ENCODE results near the gene NEU4.
"Not testable (repeated sequence)": the region's sequence is repeated elsewhere in the genome, so short reads cannot be mapped to it uniquely, and the experiment has no call there.

NEU4 gene

DNA sequence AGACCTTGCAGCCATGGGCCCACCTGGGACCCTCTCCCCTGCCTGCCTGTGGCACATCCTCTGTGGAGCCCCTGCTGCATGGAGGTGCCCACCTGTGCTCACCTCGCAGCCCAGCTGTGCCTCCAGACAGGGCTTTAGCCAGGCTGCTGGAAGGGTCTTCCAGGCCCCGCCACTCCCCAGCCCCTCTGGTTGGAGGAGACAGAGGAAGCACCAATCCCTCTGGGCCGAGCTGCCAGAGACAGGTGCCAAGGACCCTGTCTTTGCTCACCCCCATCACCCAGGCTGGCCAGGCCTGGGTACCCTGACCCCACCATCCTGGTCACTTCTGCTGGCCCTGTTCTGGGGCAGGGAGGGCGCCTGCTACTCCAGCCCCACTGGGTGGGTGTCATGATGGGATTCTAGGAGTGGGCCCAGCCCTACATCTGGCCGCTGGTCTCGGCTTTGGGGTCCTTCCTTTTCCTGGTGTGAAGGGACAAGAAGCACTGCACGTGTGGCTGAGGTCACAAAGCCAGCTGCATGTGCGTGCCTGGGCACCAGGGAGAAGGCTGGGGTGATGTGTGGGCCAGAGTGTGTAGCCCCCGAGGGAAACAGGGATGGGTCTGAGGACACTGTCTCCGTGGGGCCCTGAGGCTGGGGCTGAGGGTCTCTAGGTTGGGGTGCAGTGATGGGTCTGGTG lies 9.3 kb upstream of the NEU4 start:
- no peak for DNase-seq

DNA sequence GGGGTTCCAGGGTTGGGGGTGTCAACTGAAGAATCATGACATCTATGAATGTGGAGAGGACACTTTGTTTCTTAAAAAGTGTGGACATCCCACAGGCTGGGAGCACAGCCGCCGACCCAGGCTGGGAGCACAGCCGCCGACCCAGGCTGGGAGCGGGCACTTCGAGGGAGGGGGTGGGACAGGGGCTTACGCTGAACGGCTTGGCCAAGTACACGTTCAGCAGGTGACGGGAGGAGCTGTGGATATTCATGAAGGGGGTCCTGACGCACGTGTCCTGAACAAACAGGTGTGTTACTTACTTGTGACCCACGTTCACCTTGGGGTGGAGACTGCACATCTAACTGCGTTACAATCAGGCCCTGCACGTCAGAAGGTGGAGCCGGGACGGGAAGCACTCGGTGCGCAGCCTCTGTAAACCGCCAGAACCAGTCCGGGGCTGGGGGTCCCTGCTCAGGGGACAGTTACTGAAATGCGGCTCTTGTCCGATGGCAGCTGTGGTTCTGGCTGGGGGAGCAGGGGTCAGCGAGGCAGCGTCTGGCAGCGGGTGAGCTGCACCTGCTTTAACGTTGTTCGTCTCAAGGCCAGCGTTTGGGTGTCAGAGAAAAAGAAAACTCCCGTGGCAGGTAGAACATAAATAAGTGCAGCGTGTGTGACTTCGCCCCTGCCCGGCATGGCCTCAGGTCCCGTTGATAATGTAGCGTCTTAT lies 8.6 kb upstream of the NEU4 start:
- DNase-seq = not testable (repeated sequence)

DNA sequence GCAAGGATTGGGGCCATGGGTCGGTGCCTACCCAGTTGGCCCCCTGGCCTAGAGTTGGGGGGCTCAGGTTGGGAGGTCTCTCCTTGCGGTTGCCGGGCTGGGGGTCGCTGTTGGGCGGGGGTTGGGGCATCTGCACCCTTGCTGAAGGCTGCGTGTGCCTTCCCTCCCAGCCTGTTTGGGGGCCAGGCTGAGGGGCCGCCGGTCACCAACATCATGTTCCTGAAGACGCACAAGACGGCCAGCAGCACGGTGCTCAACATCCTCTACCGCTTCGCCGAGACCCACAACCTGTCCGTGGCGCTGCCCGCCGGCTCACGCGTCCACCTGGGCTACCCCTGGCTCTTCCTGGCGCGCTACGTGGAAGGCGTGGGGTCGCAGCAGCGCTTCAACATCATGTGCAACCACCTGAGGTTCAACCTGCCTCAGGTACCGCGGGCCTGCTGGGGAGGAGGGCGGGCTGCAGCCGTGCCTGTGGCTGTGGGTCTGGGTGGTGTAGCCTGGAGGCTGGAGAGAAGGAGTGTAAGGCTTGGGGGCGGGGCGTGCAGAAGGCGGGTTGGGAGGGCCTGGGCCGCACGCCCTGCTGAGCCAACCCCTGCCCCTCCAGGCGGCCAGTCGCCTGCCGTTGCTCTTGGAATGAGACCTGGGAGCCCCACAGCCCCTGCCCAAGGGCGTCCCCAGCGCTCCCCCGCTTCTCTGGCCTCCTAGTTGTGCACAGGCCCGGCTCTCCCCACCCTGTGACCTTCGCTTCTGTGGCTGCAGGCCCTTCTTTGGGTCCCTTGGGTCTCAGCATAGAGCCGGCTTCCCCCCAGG lies 7.2 kb upstream of the NEU4 start:
- DNase-seq = no peak

DNA sequence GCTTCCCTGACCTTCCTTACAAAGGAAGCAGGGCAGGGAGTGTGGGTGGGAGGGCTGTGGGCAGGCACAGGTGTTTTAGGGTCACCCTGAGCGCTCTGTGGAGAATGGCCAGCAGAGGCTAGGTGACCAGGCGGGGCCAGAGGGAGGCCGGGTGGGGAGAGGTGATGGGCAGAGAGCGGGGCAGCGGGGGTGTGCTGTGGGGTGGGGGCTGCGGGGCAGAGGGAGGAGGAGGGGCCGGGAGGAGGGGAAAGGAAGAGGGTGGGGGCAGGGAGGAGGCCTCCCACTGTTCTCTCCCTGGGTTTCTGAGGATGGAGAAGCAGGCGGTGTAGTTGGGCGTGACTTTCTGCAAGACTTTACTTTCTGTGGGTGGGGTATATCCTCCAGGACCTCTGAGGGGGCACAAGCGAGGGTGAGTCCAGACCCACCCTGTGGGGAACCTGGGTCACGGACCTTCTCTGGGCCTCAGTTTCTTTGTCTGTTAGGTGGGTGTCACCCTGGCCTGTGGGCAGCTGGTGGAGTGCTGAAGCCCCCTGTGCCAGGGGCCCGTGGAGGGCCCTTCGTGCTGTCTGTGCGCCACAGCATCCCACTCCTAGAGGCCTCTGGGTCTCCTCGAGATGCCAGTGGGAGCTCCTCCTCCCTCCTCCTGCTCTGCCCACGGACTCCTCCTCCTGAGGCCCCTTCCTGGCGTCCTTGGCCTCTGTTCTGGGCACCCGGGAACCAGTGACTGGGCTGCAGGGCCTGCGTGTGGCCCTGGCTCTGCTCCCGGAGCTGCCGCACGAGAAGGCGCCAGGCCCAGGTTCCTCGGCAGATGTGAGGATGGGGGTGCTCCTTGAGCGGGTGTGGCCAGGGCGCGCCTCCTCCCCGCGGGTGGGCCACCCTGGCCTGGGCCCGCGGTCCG lies 6.3 kb upstream of the NEU4 start:
- DNase-seq = no peak

DNA sequence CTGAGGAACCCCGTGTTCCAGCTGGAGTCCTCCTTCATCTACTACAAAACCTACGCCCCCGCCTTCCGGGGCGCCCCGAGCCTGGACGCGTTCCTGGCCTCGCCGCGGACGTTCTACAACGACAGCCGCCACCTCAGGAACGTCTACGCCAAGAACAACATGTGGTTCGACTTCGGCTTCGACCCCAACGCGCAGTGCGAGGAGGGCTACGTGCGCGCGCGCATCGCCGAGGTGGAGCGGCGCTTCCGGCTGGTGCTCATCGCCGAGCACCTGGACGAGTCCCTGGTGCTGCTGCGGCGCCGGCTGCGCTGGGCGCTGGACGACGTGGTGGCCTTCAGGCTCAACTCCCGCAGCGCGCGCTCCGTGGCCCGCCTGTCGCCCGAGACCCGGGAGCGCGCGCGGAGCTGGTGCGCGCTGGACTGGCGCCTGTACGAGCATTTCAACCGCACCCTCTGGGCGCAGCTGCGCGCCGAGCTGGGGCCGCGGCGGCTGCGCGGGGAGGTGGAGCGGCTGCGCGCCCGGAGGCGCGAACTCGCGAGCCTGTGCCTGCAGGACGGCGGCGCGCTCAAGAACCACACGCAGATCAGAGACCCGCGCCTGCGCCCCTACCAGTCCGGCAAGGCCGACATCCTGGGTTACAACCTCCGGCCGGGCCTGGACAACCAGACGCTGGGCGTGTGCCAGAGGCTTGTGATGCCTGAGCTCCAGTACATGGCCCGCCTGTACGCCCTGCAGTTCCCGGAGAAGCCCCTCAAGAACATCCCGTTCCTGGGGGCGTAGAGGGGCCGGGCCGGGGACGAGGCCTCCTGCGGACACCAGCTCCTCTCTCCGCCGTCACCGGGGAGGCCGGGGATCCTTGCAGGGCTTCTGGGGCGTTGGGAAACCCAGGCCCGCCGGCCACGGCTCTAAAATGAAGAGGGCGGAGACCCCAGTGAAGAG lies 5.3 kb upstream of the NEU4 start:
- DNase-seq = no peak

DNA sequence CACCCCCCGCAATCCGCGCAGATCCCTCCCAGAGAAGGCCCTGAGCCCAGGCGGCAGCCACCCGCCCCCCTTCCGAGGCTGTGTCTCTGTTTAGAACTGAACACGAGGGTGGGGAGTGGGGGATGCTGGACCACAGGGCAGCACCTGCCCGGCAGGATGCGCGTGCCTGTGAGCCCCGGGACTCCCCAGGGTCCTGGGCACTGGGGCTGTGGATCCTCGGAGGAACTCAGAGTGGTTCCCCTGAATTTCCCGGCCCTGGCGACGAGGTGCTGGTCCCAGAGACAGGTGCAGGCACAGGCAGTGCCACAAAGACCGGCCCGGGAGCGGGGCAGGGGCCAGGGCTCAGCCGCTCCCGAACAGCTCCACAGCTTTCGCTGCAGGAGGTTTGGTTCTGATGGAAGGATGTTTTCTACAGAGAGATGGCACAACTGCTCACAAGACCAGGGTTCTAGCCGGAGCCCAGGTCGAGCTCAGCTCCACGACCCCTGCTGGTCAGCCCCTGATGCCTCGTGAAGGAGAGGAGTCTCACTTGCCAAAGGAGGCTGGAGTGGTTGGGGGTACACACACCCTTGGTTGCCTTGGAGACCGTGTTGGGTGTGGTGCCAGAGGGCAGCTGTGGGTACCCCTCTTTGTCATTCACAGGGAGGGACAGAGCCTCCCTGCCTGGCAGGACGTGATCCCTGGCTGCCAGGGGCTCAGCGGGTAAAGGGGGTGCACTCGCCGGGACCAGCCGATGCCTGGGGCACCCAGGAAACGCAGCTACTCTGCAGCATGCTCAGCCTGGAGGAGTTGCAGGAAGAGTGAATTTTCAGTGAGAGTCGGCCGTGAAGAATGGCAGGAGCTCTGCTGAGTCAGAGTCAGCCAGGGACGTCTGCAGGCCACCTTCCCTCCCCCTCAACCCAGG lies 4.4 kb upstream of the NEU4 start:
- DNase-seq = no peak

DNA sequence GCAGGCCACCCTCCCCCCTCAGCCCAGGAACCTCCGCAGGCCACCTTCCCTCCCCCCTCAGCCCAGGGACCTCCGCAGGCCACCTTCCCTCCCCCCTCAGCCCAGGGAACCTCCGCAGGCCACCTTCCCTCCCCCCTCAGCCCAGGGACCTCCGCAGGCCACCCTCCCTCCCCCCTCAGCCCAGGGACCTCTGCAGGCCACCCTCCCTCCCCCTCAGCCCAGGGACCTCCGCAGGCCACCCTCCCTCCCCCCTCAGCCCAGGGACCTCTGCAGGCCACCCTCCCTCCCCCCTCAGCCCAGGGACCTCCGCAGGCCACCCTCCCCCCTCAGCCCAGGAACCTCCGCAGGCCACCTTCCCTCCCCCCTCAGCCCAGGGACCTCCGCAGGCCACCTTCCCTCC lies 2.8 kb upstream of the NEU4 start:
- not testable (repeated sequence) for DNase-seq

DNA sequence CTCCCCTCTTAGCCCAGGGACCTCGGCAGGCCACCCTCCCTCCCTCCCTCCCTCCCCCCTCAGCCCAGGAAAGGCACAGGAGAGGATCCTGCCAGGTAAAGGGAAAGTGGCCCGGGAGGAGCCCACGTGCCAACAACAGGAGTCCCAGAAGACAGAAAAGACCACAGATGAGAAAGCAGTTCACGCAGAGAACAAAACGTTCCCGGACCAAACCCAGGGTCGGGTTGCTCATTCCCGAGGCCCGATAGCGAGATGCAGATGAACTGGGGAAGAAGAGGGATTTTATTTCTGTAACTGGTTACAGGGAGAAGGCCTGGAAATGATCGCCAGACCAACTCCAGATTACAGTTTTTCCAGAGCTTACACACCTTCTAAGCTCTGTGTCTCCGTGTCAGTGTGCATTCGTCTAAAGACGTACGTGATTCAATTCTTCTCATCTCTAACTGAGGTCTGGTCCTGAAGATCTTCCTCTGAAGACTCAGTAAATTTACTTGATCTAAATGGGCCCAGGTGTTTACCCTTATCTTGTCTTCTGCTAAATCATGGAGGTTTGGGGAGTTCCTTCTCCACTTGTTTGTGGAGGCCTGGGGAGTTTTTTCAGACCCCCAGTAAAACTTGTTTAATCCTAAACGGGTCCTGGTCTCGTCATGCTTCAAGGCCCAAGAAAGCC lies 807 bp upstream of the NEU4 start:
- no peak for DNase-seq

DNA sequence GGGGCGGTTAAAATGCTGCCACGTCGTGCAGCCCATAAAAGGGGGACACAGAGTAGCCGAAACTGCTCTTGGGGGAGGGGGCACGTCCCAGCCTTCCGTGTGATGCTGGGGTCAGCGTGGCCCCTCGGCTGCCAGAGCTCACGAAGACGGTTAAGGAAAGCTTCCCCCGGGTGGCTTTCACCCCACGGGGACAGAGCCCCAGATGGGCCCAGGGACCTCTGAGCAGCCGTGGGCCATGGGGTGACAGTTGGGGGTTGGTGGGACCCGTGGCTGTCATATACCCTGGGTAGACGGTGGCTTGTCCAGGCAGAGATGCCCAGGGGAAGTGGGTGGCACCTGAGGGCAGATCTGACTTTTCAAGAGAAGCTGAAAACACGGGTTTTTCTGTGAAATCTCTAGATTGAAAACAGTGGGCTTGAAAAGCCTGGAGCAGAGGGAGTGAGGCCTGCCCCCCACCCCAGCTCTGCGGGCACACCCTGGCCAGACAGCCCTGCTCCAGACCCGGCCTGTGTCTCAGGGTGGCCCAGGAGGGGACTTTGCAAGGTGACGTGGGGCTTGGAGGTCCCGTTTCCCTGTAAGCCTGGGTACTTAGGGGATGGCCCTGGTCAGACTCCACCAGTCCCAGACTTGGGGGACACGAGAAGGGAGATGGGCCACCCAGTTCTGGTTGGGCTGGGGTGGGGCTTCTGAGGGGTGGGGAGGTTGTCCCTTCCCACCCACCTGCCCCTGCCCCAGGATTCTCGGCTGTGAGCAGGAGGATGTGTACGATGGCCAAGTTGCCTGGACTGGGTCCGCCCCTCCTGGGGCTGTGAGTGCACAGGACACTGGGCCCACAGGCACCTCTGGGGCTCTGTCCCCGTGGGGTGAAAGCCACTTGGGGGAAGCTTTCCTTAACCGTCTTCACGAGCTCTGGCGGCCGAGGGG lies 652 bp downstream of the NEU4 start:
- DNase-seq = no peak

DNA sequence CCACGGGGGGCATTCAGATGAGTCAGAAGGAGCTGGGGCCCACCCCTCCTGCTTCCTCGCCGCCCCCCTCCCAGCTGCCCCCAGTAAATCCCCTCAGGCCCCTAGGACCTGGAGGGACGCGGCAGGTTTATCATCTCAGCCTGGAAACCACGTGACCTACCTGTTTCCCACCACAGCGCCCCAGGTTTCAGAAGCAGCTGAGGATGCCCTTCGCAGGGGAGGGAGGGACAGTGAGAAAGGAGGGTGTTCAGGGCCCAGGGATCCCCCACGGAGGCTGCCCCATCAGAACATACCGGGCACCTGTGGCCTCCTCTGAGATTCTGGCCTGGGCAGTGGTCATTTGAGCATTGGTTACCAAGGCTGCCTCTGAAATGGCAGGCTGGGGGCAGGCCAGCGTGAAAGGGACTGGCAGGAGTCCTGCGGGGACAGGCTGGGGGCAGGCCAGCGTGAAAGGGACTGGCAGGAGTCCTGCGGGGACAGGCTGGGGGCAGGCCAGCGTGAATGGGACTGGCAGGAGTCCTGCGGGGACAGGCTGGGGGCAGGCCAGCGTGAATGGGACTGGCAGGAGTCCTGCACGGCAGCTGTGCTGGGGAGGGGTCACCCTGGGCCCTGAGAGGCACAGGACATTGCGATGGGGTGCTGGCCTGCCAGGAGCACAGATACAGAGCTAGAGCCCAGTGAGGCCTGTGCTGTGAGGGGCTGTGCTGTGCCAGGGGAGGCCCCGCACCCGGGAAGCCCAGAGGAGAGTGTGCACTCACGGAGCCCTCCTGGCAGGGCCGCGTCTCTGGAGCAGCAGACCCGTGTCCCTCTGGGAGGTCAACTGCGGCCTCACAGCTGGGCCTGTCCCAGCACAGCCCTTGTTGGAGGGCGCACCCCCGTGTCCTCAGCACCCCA lies 1.6 kb downstream of the NEU4 start:
- DNase-seq = no peak

DNA sequence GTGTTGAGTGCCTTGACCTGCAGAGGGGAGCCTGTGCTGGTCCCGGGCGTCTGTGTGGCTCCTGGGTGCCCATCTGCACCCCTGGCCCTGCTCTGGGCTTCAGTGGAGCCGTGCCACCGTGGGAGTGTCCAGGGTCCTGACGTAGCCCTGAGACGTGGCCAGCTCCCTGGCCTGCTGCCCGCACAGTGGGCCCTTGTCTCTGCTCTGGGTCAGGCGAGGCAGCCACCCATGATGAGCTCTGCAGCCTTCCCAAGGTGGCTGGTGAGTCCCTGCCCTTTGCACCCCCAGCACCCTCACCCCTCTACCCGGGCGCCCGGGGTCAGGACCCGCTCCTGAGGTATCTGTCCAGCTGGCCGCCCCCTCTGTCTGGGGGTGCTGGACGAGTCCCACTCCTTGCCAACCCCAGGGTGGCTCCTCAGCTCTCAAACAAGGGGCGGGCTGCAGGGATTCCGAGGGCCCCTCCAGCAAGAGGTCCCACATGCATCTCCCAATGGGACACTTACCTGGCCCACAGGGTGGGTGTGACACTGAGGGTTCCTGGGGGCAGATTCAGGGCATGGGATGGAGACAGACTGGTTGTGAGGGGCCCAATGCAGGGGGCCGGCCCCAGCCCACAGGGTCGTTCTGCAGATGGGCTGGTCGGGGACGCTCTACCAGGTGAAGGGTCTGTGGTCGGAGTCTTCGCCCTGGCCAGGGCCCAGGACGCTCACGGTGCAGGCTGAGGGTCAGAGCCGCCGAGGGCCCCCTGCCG lies 2.4 kb downstream of the NEU4 start:
- DNase-seq = no peak

DNA sequence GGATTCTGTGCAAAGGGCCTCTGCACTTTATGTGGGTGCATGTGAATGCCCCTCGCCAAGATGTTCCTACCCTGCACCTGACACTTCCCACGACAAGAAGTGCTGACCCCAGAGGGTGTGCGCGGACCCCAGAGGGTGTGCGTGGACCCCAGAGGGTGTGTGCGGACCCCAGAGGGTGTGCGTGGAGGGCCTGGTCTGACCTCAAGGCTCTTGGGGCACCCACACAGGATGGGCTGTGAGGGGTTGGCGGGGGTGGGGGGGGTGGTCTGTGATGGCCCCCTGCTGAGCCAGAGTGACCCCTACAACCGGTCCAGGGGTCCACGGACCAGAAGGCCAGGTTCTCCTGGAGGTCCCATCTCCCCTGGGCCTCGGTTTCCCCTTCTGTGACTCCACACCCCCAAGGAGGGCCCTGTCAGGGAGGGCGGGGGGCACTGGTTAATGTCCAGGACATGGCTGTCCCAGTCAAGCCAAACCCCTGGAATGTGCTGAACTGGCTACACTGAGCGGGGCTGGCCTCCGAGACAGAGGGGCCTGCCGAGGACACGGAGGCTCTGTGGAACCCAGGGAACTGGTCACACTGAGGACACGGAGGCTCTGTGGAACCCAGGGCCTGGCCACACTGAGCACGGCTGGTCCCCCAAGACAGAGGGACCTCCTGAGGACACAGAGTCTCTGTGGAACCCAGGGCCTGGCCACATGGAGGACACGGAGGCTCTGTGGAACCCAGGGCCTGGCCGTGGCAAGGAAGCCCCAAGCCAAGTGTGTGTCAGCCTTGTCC lies 3.1 kb downstream of the NEU4 start:
- no peak for DNase-seq

DNA sequence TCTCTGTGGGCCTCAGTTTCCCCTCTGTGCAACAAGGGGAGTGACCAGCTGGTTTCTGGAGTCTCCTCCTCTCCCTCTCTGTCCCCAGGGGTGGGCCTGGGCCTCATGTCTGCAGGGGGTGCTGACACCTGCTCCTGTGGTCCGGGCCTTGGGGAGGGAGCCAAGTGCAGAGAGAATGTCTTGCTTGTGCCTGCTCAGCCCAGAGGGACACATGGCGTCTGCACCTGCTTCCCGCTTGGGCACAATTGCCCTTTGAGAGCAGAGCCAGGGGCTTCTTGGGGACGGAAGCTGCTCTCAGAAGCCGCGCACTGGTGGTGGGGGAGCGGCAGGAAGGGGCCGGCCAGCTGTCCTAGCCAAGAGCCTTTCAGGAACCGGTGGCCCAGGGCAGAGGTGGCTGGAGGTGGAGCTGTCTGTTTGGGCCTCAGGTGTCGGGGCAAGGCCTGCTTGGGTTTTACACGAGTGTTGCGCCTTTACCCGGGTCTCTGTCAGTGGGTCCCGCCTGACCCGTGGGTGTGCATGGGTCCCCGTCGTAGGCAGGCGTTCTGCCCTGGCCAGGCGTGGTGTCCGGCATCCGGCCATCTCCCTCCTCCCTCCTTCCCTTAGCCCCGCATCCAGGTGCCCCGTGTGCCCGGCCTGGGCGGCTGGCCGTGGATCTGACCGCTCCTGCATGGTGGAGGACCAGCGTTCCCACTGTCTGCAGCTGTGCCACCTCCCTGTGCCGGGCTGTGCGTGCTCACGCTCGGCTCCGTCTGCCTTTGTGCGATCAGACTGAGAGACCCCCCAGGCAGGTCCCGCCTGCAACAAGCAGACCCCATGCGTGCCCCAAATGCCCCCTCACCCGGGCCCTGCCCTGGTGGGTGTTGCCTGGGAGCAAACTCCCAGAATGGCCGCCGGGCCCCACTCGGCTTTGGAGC lies 4.0 kb downstream of the NEU4 start:
- DNase-seq = no peak

DNA sequence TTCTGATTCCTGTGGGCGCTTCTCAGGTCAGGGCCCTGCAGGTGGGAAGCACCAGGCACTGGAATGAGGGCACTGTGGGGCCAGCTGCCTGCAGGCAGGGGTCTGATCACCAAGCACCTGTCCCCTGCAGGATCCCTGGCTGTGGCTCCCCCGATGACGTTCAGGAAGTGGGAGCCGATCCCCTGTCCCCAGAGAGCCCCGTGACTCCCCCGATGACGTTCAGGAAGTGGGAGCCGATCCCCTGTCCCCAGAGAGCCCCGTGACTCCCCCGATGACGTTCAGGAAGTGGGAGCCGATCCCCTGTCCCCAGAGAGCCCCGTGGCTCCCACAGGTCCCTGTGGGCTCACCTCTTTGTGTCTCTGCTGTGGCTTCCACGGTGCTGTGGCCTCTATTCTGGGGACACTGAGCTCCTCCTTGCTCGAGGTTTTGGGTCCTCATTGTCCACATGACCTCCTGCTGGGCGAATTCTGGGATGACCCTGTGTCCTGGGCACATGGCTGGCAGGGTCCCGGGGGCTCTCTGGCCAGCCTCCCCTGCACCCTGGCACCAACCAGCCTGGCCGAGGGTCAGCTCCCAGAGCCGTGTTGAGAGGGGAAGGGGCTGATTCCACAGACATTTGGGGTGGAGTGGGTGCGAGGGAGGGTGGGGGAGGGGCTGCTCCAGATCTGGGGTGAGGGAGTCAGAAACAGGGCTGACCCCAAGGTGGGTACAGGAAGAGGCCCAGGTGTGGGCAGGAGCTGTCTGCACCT lies 4.8 kb downstream of the NEU4 start:
- no peak for DNase-seq

DNA sequence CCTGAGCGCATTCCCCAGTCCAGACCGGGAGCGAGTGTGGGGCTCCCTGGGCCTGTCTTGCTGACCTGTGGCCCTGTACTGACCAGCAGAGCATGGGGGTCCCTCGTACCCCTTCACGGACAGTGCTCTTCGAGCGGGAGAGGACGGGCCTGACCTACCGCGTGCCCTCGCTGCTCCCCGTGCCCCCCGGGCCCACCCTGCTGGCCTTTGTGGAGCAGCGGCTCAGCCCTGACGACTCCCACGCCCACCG lies 5.3 kb downstream of the NEU4 start:
- DNase-seq = no peak

Data from stimulated activated naive CD4-positive, alpha-beta T cell treated with Interleukin-2 at 50 U/mL for 16 hours (primary cell).